K562 (cell line): ENCODE measurements around the gene SHISA7. TPM values are rescaled to one million over a fixed set of nuclear protein-coding genes. Genes with fewer than 3 reads are reported as not detected.

Experiments
- ATAC-seq: fragments of 200-7000 bp; cut with Tn5 transposase; 3 replicates; pipeline ENCODE4 v1.9.1; 2020; ENCODE audit warnings: moderate library complexity
- BruUV-seq: library from RNA; stranded (reverse); fragments of 400-500 nt; replicated peaks from 2 replicates; lab custom pipeline; 2021; lab: Mats Ljungman, UMichigan
- CTCF ChIA-PET: fragments of 300-600 bp; formaldehyde crosslinking; extraction: SDS; loops from one replicate; lab custom pipeline; 2021; ENCODE audit warnings: low intra/inter-chr PET ratio; lab: Yijun Ruan, JAX
- POLR2A ChIA-PET: fragments of 300-600, 350-650 bp; sonication (Branson Sonifier 250); formaldehyde crosslinking; extraction: SDS; loops from one replicate; lab custom pipeline; 2021; ENCODE audit warnings: antibody characterized with exemption, inconsistent platforms; lab: Yijun Ruan, JAX
- DNase-seq, 4 experiments: peaks; one replicate each; pipeline versions ENCODE4 v3.0.0 to v3.0.0-alpha.2; 2011 to 2018; ENCODE audit warnings: low spot score in 3 of 4, mixed read lengths in 3 of 4; ENCODE audit errors: extremely low read depth in 1 of 4
- FAIRE-seq: peaks from 2 replicates; lab custom pipeline; 2011; peaks lifted over from hg19 to GRCh38; lab: Jason Lieb, UNC
- H2AFZ ChIP-seq: 2 replicates; pipeline ENCODE4 v1.6.0; 2011; ENCODE audit warnings: low read depth, low read length, control low read depth, inconsistent platforms
- H3K27ac ChIP-seq: fragments of 200-600 bp; 3 replicates; pipeline ENCODE4 v1.8.0; 2011; ENCODE audit warnings: low read depth, mild to moderate bottlenecking, control low read depth, inconsistent platforms, low read length, moderate library complexity, mixed read lengths; ENCODE audit errors: extremely low read depth
- H3K27me3 ChIP-seq, 2 experiments: fragments of 300-600 bp in 1 of 2; 2 replicates in 1 of 2; 3 replicates in 1 of 2; pipeline versions ENCODE4 v1.6.0 to v1.8.0; 2011; ENCODE audit warnings: inconsistent platforms in 2 of 2, low read length in 2 of 2, mild to moderate bottlenecking in 1 of 2, mixed read lengths in 1 of 2, moderate library complexity in 1 of 2; ENCODE audit not compliant: control insufficient read depth in 2 of 2, insufficient read depth in 2 of 2
- H3K36me3 ChIP-seq: fragments of 300-600 bp; 3 replicates; pipeline ENCODE4 v1.8.0; 2011; ENCODE audit warnings: mild to moderate bottlenecking, low read length, inconsistent platforms; ENCODE audit not compliant: control insufficient read depth, insufficient read depth
- H3K4me1 ChIP-seq, 2 experiments: fragments of 200-600 bp in 1 of 2; replicated peaks in 1 of 2; 2 replicates in 1 of 2; 3 replicates in 1 of 2; pipeline versions ENCODE4 v1.5.1 to v1.8.0; 2011; ENCODE audit warnings: inconsistent platforms in 2 of 2, low read length in 2 of 2, mild to moderate bottlenecking in 1 of 2, mixed read lengths in 1 of 2, moderate library complexity in 1 of 2; ENCODE audit not compliant: control insufficient read depth in 2 of 2, insufficient read depth in 2 of 2
- H3K4me2 ChIP-seq: 2 replicates; pipeline ENCODE4 v1.6.1; 2011; ENCODE audit warnings: low read length, control low read depth, inconsistent platforms, mixed read lengths; ENCODE audit not compliant: insufficient read depth
- H3K4me3 ChIP-seq: fragments of 200-600 bp; sonication (generic), shearing (Covaris generic); 2 replicates; pipeline ENCODE4 v1.5.1; 2016; ENCODE audit warnings: control low read depth, inconsistent platforms
- H3K79me2 ChIP-seq: fragments of 200-600 bp; 3 replicates; pipeline ENCODE4 v1.8.0; 2011; ENCODE audit warnings: low read length, inconsistent platforms; ENCODE audit not compliant: control insufficient read depth, insufficient read depth
- H3K9ac ChIP-seq, 2 experiments: 2 replicates each; pipeline versions ENCODE4 v1.6.0 to v1.6.1; 2011; ENCODE audit warnings: low read depth in 2 of 2, low read length in 2 of 2, control low read depth in 1 of 2, inconsistent platforms in 1 of 2, mild to moderate bottlenecking in 1 of 2, mixed read lengths in 1 of 2; ENCODE audit not compliant: insufficient read depth in 1 of 2
- H3K9me1 ChIP-seq: one replicate; pipeline ENCODE4 v1.6.0; 2011; ENCODE audit warnings: inconsistent platforms, mild to moderate bottlenecking, low read length, moderate library complexity; ENCODE audit not compliant: control insufficient read depth, insufficient read depth
- H3K9me3 ChIP-seq: replicated peaks from 2 replicates; pipeline ENCODE4 v1.5.1; 2011; ENCODE audit warnings: low read depth, low read length, inconsistent platforms; ENCODE audit not compliant: control insufficient read depth, insufficient read depth
- H4K20me1 ChIP-seq: replicated peaks from 2 replicates; pipeline ENCODE4 v1.6.1; 2011; ENCODE audit warnings: low read length, inconsistent platforms, mixed read lengths; ENCODE audit not compliant: control insufficient read depth, insufficient read depth
- HNRNPK ChIP-seq: fragments of 200-400 bp; formaldehyde crosslinking; IDR thresholded peaks from one replicate; pipeline ENCODE4 v1.6.1; 2018; ENCODE audit warnings: mild to moderate bottlenecking, low read depth, low read length; ENCODE audit not compliant: poor library complexity, severe bottlenecking
- SUPT5H ChIP-seq: fragments of 450-650 bp; IDR thresholded peaks from 2 replicates; pipeline ENCODE4 v1.6.1; 2016
- ZBTB33 ChIP-seq: sonication (generic); formaldehyde crosslinking; IDR thresholded peaks from 2 replicates; pipeline ENCODE4 v1.8.1; 2023; ENCODE audit warnings: mild to moderate bottlenecking, missing genetic modification reagents
- ZBTB49 ChIP-seq: sonication (generic); formaldehyde crosslinking; IDR thresholded peaks from 2 replicates; pipeline ENCODE4 v1.8.0; 2022; ENCODE audit warnings: missing genetic modification reagents, mild to moderate bottlenecking, borderline replicate concordance
- ZNF121 ChIP-seq: sonication (generic); formaldehyde crosslinking; conservative IDR thresholded peaks from 2 replicates; pipeline ENCODE4 v1.8.0; 2022; ENCODE audit warnings: missing genetic modification reagents
- ZNF263 ChIP-seq: sonication (generic); formaldehyde crosslinking; IDR thresholded peaks from 2 replicates; pipeline ENCODE4 v1.8.0; 2022; ENCODE audit warnings: mild to moderate bottlenecking, missing genetic modification reagents, borderline replicate concordance
- ZNF311 ChIP-seq: fragments of 250-450 bp; sonication (Bioruptor Pico); IDR thresholded peaks from 2 replicates; pipeline ENCODE4 v1.4.0; 2020; ENCODE audit warnings: mild to moderate bottlenecking, moderate library complexity
- ZNF655 ChIP-seq: fragments of 250-450 bp; sonication (Bioruptor Pico); IDR thresholded peaks from 2 replicates; pipeline ENCODE4 v1.5.0; 2021
- WGBS: fragments of 100-300 bp; shearing (Covaris generic); methylation state at CpG from one replicate; pipeline ENCODE4 v1.1.6; 2016; ENCODE audit warnings: low coverage, mixed read lengths; ENCODE audit not compliant: insufficient coverage; ENCODE audit errors: missing lambda C conversion rate; 5-methylcytosine and 5-hydroxymethylcytosine counted together
- in situ Hi-C: fragments of 300-500 bp; cut with MboI; formaldehyde crosslinking; loops from 4 replicates; pipeline ENCODE4 v1.15.0; 2018; ENCODE audit warnings: inconsistent platforms, mixed read lengths
- intact Hi-C: fragments of 100-400 bp; cut with micrococcal nuclease; formaldehyde crosslinking; loops from 2 replicates; pipeline ENCODE4 v1.14.2; 2022
- polyA plus RNA-seq, 8 experiments: library from polyadenylated mRNA; depleted of rRNA in 4 of 8; stranded (reverse) in 5 of 8; unstranded in 3 of 8; fragments of >200 nt; fragmentation: Nextera tagmentation in 2 of 8; fragmentation: Illumina TruSeq in 1 of 8; extraction: Ambion mirVana in 2 of 8; extraction: Trizol in 1 of 8; gene quantifications; 2 replicates each; pipeline versions ENCODE4 v1.2.1 to v1.2.3, GENCODE V29; 2011 to 2014; ENCODE audit warnings: inconsistent platforms in 1 of 8, missing spikeins in 1 of 8
- total RNA-seq, 7 experiments: library from RNA; depleted of rRNA in 6 of 7; stranded (reverse); fragments of >200 nt in 6 of 7; fragmentation: Illumina TruSeq in 2 of 7; extraction: Trizol in 2 of 7; gene quantifications; 2 replicates each; pipeline versions ENCODE4 v1.2.1 to v1.2.3, GENCODE V29; 2011 to 2021; ENCODE audit warnings: low replicate concordance in 1 of 7

The SHISA7 gene
- total and polyA plus RNA-seq, 9 of the 15 experiments (the other 6 are each of a cell fraction or from before 2014, with no cell fraction given), result 0.01 to 0.40 (median 0.07) TPM

GRCh38 chr19:55441692-55442321, 1.3 kb downstream of the SHISA7 start (continued):
- TF ChIP-seq ZNF263 (peak; percentile 83), ZBTB49 (CRISPR knock-in tag) (no peak), HNRNPK (no peak), ZNF311 (CRISPR knock-in tag) (no peak), SUPT5H (no peak), ZNF121 (no peak)

GRCh38 chr19:55441319-55441691, 1.8 kb downstream of the SHISA7 start:
- Histone ChIP-seq H3K4me2 (peak overlapping the region; percentile 50), H3K9me1 (no peaks in the 10 kb centered on the region), H3K4me1 (peaks cover 18 to 54% of the 10 kb centered on the region in 2 experiments), H3K4me3 (no peak overlapping the region), H3K36me3 (no peaks in the 10 kb centered on the region), H2AFZ (peak overlapping the region; percentile 94; the same call in 1 of the 2 replicates), H3K79me2 (no peaks in the 10 kb centered on the region), H3K27ac (no peak overlapping the region), H4K20me1 (peaks cover 10% of the 10 kb centered on the region), H3K9ac (peak overlapping the region in 1 of 2 experiments; percentile 91; a peak in 1 of 4 replicates), H3K27me3 (peaks cover 6 to 19% of the 10 kb centered on the region in 2 experiments), H3K9me3 (no peaks in the 10 kb centered on the region)
- DNase-seq, result no peak
- intact Hi-C loops (no loop called here), in situ Hi-C loops (loop anchor here (25.0 kb wide), 1 partner anchor 779 kb away; the partner anchor contains the start of gene LILRB4)
- 87% methylated on average over 21 of the region's 21 CpGs for WGBS
- no peak for FAIRE-seq
- no peak for ATAC-seq
- POLR2A ChIA-PET, result interaction anchor here (0.6 kb wide), 1 partner anchor 468 kb away, joined by 3 read pairs; no protein-coding TSS in a partner anchor
- CTCF ChIA-PET, result no interaction called here
- no peak for TF ChIP-seq ZNF655 (CRISPR knock-in tag)
- TF ChIP-seq ZBTB33 (CRISPR knock-in tag), result 0 out of 2 replicates have a peak, but pooled peaks have one; percentile 47
- no TSS peak for BruUV-seq
